ENCODE measurements around the gene TNFSF9.

The TNFSF9 gene

GRCh38 chr19:6568816-6569215 lies 38.0 kb downstream of the TNFSF9 start:
- no peak for TF ChIP-seq TCF4 (CRISPR knock-in tag; IDR thresholded peaks at IDR 0.05; ENCODE audit: borderline replicate concordance)
- TF ChIP-seq ESRRG (CRISPR knock-in tag; IDR thresholded peaks at IDR 0.05) = no peak
- TF ChIP-seq ZNF70 (CRISPR knock-in tag; IDR thresholded peaks at IDR 0.05) = no peak
- TF ChIP-seq PPARA (CRISPR knock-in tag; IDR thresholded peaks at IDR 0.05; ENCODE audit: borderline replicate concordance) = no peak
- no peak for TF ChIP-seq OSR1 (CRISPR knock-in tag; IDR thresholded peaks at IDR 0.05)
- TF ChIP-seq CSDC2 (CRISPR knock-in tag; IDR thresholded peaks at IDR 0.05) = no peak
- no peak for TF ChIP-seq BACH2 (CRISPR knock-in tag; IDR thresholded peaks at IDR 0.05; ENCODE audit: borderline replicate concordance)
- TF ChIP-seq PATZ1 (CRISPR knock-in tag; IDR thresholded peaks at IDR 0.05; ENCODE audit: borderline replicate concordance) = no peak
- no peak for TF ChIP-seq SNAI2 (CRISPR knock-in tag; IDR thresholded peaks at IDR 0.05)
- TF ChIP-seq ISL1 (CRISPR knock-in tag; IDR thresholded peaks at IDR 0.05) = no peak
- no peak for TF ChIP-seq CSRNP3 (CRISPR knock-in tag; IDR thresholded peaks at IDR 0.05)
- no peak for TF ChIP-seq GLIS3 (CRISPR knock-in tag; IDR thresholded peaks at IDR 0.05)
- TF ChIP-seq POU6F1 (CRISPR knock-in tag; IDR thresholded peaks at IDR 0.05; ENCODE audit: borderline replicate concordance, low read depth) = no peak
- TF ChIP-seq ARNTL (CRISPR knock-in tag; IDR thresholded peaks at IDR 0.05; ENCODE audit: borderline replicate concordance, low read depth) = no peak
- TF ChIP-seq ZNF565 (CRISPR knock-in tag; conservative IDR thresholded peaks at IDR 0.05; ENCODE audit: low read depth) = no peak
- TF ChIP-seq ZNF8 (CRISPR knock-in tag; IDR thresholded peaks at IDR 0.05) = no peak
- TF ChIP-seq ZFP3 (CRISPR knock-in tag; IDR thresholded peaks at IDR 0.05) = no peak
- TF ChIP-seq CREB5 (CRISPR knock-in tag; IDR thresholded peaks at IDR 0.05; ENCODE audit: low read depth) = no peak
- no peak for ATAC-seq

GRCh38 chr19:6570764-6571163 lies 39.9 kb downstream of the TNFSF9 start:
- TF ChIP-seq OSR1 (CRISPR knock-in tag; IDR thresholded peaks at IDR 0.05) = no peak
- TF ChIP-seq POU6F1 (CRISPR knock-in tag; IDR thresholded peaks at IDR 0.05; ENCODE audit: borderline replicate concordance, low read depth) = no peak
- TF ChIP-seq, protein P1, sequence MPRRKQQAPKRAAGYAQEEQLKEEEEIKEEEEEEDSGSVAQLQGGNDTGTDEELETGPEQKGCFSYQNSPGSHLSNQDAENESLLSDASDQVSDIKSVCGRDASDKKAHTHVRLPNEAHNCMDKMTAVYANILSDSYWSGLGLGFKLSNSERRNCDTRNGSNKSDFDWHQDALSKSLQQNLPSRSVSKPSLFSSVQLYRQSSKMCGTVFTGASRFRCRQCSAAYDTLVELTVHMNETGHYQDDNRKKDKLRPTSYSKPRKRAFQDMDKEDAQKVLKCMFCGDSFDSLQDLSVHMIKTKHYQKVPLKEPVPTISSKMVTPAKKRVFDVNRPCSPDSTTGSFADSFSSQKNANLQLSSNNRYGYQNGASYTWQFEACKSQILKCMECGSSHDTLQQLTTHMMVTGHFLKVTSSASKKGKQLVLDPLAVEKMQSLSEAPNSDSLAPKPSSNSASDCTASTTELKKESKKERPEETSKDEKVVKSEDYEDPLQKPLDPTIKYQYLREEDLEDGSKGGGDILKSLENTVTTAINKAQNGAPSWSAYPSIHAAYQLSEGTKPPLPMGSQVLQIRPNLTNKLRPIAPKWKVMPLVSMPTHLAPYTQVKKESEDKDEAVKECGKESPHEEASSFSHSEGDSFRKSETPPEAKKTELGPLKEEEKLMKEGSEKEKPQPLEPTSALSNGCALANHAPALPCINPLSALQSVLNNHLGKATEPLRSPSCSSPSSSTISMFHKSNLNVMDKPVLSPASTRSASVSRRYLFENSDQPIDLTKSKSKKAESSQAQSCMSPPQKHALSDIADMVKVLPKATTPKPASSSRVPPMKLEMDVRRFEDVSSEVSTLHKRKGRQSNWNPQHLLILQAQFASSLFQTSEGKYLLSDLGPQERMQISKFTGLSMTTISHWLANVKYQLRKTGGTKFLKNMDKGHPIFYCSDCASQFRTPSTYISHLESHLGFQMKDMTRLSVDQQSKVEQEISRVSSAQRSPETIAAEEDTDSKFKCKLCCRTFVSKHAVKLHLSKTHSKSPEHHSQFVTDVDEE (CRISPR knock-in tag; IDR thresholded peaks at IDR 0.05) = no peak
- no peak for TF ChIP-seq CREB5 (CRISPR knock-in tag; IDR thresholded peaks at IDR 0.05; ENCODE audit: low read depth)
- no peak for TF ChIP-seq ZC3H10 (CRISPR knock-in tag; IDR thresholded peaks at IDR 0.05)
- no peak for TF ChIP-seq ZNF8 (CRISPR knock-in tag; IDR thresholded peaks at IDR 0.05)
- no peak for TF ChIP-seq RARB (CRISPR knock-in tag; IDR thresholded peaks at IDR 0.05)
- no peak for TF ChIP-seq CSDC2 (CRISPR knock-in tag; IDR thresholded peaks at IDR 0.05)
- TF ChIP-seq ZNF70 (CRISPR knock-in tag; IDR thresholded peaks at IDR 0.05) = no peak
- no peak for TF ChIP-seq ESRRG (CRISPR knock-in tag; IDR thresholded peaks at IDR 0.05)
- no peak for TF ChIP-seq ZFP3 (CRISPR knock-in tag; IDR thresholded peaks at IDR 0.05)
- no peak for TF ChIP-seq ARNTL (CRISPR knock-in tag; IDR thresholded peaks at IDR 0.05; ENCODE audit: borderline replicate concordance, low read depth)
- no peak for TF ChIP-seq PPARA (CRISPR knock-in tag; IDR thresholded peaks at IDR 0.05; ENCODE audit: borderline replicate concordance)
- TF ChIP-seq TOX (CRISPR knock-in tag; IDR thresholded peaks at IDR 0.05; ENCODE audit: borderline replicate concordance) = no peak
- TF ChIP-seq ISL1 (CRISPR knock-in tag; IDR thresholded peaks at IDR 0.05) = no peak
- TF ChIP-seq BACH2 (CRISPR knock-in tag; IDR thresholded peaks at IDR 0.05; ENCODE audit: borderline replicate concordance) = no peak
- TF ChIP-seq ZFP30 (CRISPR knock-in tag; IDR thresholded peaks at IDR 0.05) = no peak
- TF ChIP-seq GLIS3 (CRISPR knock-in tag; IDR thresholded peaks at IDR 0.05) = no peak
- TF ChIP-seq CSRNP3 (CRISPR knock-in tag; IDR thresholded peaks at IDR 0.05) = no peak
- TF ChIP-seq SNAI2 (CRISPR knock-in tag; IDR thresholded peaks at IDR 0.05) = no peak
- no peak for ATAC-seq
